NCI-H82 treated with DMSO at 0.1 percent for 48 hours (cell line): ENCODE measurements around the gene EMC9.

Source experiments
- DNase-seq: peaks from one replicate; lab custom pipeline; 2025; ENCODE audit not compliant: unreplicated experiment; lab: John Stamatoyannopoulos, UW

EMC9 gene

GRCh38 chr14:24132061-24132685 is 9.2 kb downstream of the EMC9 start:
- no peak for DNase-seq

- no peak for DNase-seq
Observed at GRCh38 chr14:24131549-24131966, 9.8 kb downstream of the EMC9 start.

- DNase-seq: no peak
Observed at GRCh38 chr14:24130717-24131548, 10.5 kb downstream of the EMC9 start.

- DNase-seq: no peak
Observed at GRCh38 chr14:24130380-24130716, 11.0 kb downstream of the EMC9 start, which contains the start of gene FITM1. Gene FITM1 (plus strand): TSS chr14:24130659. CDS start chr14:24131564, 905 bp downstream.

- no peak for DNase-seq
Observed at GRCh38 chr14:24129410-24129998, 11.9 kb downstream of the EMC9 start.

GRCh38 chr14:24127673-24128072 is 13.7 kb downstream of the EMC9 start:
- no peak for DNase-seq

- no peak for DNase-seq
Observed at GRCh38 chr14:24126939-24127338, 14.5 kb downstream of the EMC9 start.

- DNase-seq: no peak
Observed at GRCh38 chr14:24123424-24124417, 17.7 kb downstream of the EMC9 start.

GRCh38 chr14:24122898-24123297 is 18.5 kb downstream of the EMC9 start:
- DNase-seq: no peak

GRCh38 chr14:24122416-24122815 is 19.0 kb downstream of the EMC9 start:
- no peak for DNase-seq

- no peak for DNase-seq
Observed at GRCh38 chr14:24121210-24121609, 20.2 kb downstream of the EMC9 start.

GRCh38 chr14:24119691-24120090 is 21.7 kb downstream of the EMC9 start:
- no peak for DNase-seq

- no peak for DNase-seq
Observed at GRCh38 chr14:24117179-24117578, 24.2 kb downstream of the EMC9 start.

GRCh38 chr14:24116128-24116814 is 25.1 kb downstream of the EMC9 start:
- DNase-seq: no peak

- no peak for DNase-seq
Observed at GRCh38 chr14:24115422-24116127, 25.8 kb downstream of the EMC9 start.

- peak; percentile 97 for DNase-seq
Observed at GRCh38 chr14:24114532-24115421, 26.6 kb downstream of the EMC9 start, which contains the start of the genes DCAF11 and NRL. Gene DCAF11 (plus strand): TSS chr14:24114777. CDS start chr14:24115595, 818 bp downstream. Gene NRL (minus strand): TSS chr14:24114949. CDS start chr14:24082848, 32,101 bp downstream.

GRCh38 chr14:24113801-24114531 is 27.4 kb downstream of the EMC9 start:
- DNase-seq: peak; percentile 71

GRCh38 chr14:24113379-24113800 is 28.0 kb downstream of the EMC9 start:
- no peak for DNase-seq
